Peyer's patch (tissue), 4 donors: ENCODE measurements around the gene MIEF2.

Experiments used
- POLR2A ChIP-seq, 2 donors: fragments of 450-650 bp; IDR thresholded peaks; one replicate each; pipeline ENCODE4 v1.5.1; 2017; ENCODE audit warnings: antibody characterized with exemption in 2 of 2, mild to moderate bottlenecking in 2 of 2, moderate library complexity in 2 of 2
- TF ChIP-seq, protein P1 (sequence below), 6 experiments: fragments of 450-650 bp in 4 of 6; fragments of 200-600 bp in 2 of 6; sonication (generic) in 1 of 6; IDR thresholded peaks; one replicate each; pipeline ENCODE4 v1.5.1; 2017 to 2019; ENCODE audit warnings: antibody characterized with exemption in 6 of 6, mild to moderate bottlenecking in 3 of 6, moderate library complexity in 1 of 6

DNA sequence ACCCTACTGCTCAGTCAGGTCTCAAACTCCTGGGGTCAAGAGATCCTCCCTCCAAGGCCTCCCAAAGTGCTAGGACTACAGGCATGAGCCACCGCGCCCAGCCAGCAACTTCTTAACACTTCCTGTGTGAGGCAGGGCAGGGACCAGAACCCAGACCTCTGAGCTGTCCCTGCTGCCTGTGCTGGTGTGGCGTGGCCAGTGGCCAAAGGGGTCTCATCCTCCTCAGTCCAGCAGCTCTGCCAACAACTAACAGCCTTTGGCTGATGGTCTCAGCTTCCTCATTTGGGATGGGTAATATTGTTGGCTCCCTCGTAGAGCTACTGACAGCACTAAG lies 36.4 kb upstream of the MIEF2 start:
- TF ChIP-seq, protein P1, sequence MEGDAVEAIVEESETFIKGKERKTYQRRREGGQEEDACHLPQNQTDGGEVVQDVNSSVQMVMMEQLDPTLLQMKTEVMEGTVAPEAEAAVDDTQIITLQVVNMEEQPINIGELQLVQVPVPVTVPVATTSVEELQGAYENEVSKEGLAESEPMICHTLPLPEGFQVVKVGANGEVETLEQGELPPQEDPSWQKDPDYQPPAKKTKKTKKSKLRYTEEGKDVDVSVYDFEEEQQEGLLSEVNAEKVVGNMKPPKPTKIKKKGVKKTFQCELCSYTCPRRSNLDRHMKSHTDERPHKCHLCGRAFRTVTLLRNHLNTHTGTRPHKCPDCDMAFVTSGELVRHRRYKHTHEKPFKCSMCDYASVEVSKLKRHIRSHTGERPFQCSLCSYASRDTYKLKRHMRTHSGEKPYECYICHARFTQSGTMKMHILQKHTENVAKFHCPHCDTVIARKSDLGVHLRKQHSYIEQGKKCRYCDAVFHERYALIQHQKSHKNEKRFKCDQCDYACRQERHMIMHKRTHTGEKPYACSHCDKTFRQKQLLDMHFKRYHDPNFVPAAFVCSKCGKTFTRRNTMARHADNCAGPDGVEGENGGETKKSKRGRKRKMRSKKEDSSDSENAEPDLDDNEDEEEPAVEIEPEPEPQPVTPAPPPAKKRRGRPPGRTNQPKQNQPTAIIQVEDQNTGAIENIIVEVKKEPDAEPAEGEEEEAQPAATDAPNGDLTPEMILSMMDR (IDR thresholded peaks at IDR 0.05), result no peak
- no peak for TF ChIP-seq POLR2A (IDR thresholded peaks at IDR 0.05)
